Cardiac septum (tissue), 1 donor: Measurements from ENCODE around the gene CCDC86. TPM values are rescaled to one million over a fixed set of nuclear protein-coding genes. Genes with fewer than 3 reads are reported as not detected.
"Not testable (repeated sequence)": the region's sequence is repeated elsewhere in the genome, so short reads cannot be mapped to it uniquely, and the experiment has no call there.

ENCODE experiments used
- DNase-seq: peaks from one replicate; pipeline ENCODE4 v3.0.0-alpha.2; 2020; ENCODE audit warnings: low spot score
- intact Hi-C: fragments of 100-400 bp; cut with DNase I; formaldehyde crosslinking; loops from one replicate; pipeline ENCODE4 v1.14.0; 2022
- long read RNA-seq: library from polyadenylated mRNA; unstranded; transcript quantifications from one replicate; pipeline ENCODE4 v2.0.0, GENCODE V29; 2021
- total RNA-seq: library from RNA; stranded (reverse); fragmentation: NEBNext Ultra II Directional; extraction: Animal tissue kit (Norgen Biotek cat#: 25700); gene quantifications from one replicate; pipeline ENCODE4 v1.2.1, GENCODE V29; 2021
- donor health status: DM: no; HTN: no; CAD: no.

CCDC86 gene
- 10.3 TPM for total RNA-seq
- long read RNA-seq, transcript CCDC86-201 (4 exons, 1,893 nt) = major isoform, 19 of 23 reads
- long read RNA-seq, partial matches to known transcripts = 1 of 23 reads
- long read RNA-seq, other reads (novel, unspliced or antisense) = 2 of 23 reads

DNA sequence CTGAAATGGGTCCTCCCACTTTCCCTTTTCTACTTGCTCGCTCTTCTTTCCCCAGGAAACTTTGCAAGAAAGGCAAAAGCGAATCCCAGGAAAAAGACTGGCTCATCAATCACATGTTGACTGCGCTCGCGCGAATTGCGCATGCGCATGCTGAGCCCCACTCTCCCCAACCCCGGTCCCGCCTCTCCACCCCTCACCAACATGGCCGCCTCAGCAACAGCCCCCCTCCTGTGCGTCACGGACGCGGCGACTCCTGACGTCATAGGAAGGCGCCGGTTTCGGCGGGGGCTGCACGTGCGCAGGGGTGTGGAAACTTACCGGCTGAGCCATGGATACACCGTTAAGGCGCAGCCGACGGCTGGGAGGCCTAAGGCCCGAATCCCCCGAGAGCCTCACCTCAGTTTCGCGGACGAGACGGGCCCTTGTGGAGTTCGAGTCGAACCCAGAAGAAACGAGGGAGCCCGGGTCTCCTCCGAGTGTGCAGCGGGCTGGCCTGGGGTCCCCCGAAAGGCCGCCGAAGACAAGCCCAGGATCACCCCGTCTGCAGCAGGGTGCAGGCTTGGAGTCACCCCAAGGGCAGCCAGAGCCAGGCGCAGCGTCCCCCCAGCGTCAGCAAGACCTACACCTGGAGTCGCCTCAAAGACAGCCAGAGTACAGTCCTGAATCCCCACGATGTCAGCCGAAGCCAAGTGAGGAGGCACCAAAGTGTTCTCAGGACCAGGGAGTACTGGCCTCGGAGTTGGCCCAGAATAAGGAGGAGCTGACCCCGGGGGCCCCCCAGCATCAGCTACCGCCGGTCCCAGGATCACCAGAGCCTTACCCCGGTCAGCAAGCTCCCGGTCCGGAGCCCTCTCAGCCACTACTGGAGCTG is at the start of gene CCDC86:
CCDC86 (plus strand) TSS at position 317 of the 871 bp plus-strand sequence; CDS start at position 329, 12 bp downstream.
- intact Hi-C loops = loop anchor here (5.0 to 10.0 kb wide), 2 partner anchors 65 to 323 kb away; partner anchors contain the start of genes PRPF19 and VPS37C
- peak; percentile 96 for DNase-seq

GRCh38 chr11:60792521-60792920 is 49.4 kb upstream of the CCDC86 start:
- no peak for DNase-seq
- intact Hi-C loops = no loop called here

DNA sequence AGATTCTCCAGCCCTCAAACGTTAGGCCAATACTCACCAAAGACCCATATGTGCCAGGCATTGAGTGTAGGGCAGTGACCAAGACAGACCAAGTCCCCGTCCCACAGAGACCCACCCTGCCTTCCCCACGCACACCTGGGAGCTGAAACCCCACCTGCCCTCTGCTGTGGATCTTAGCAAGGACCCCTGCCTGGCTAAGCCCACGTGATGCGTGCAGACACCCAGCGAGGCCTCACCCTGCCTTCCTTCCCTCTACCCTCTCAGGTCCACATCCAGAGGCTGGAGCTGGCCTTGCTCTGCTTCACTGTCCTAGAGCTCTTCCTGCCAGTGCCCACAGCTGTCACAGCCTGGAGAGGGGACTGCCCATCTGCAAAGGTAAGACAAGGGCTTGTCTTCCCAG is 46.6 kb upstream of the CCDC86 start:
- no peak for DNase-seq
- intact Hi-C loops = no loop called here

- intact Hi-C loops = no loop called here
- DNase-seq = no peak
These were observed 43.9 kb upstream of the CCDC86 start for GRCh38 chr11:60797846-60798630.

GRCh38 chr11:60798631-60799030 is 43.3 kb upstream of the CCDC86 start:
- intact Hi-C loops = no loop called here
- no peak for DNase-seq

DNA sequence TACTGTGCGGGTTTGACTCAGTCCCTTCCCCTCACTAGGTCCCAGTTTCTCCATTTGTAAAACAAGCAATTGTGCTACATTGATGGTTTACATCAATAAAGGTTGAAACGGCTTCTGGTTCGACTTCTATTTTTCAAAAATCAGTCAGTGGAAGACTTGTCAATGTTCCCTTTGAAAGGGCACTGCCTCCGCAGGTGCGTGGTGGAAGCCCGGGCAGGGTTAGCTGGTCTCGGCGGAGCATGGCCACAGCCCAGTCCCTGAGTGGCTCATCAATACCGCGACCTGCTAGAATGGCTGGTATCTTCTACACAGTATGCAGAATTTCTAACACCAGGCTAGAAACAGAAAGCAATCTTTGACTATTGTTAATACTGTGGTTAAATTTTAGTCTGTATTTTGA is 40.7 kb upstream of the CCDC86 start:
- intact Hi-C loops = no loop called here
- DNase-seq = no peak

DNA sequence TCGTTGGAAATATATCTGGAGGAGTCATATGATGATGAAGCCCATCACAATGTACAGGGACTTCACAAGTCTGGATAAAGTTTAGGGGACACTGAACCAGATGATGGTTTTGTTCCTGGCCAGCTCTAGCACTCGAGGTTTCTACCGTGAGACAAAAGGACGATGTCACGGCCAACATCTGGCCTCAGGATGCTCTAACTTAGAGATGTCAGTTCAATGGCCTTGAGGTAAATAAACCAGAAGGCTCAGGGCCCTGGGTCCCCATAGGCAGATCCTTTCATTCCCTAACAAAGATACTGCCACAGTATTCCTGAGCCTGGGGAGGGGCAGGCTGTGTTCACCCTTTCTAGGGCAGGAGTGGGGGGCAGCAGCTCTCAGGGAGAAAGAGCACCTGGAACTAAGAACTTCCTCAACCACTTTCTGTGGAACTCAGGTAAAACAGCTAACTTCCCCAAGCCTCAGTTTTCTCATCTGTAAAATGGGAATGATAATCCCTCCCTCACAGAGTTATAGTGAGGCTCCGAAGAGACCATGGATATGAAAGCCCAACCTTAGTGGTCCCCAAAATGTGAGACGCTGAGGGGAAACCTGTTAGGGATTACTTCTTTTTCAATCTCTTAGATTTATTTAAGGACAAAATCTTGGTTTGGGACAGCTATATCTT is 38.5 kb upstream of the CCDC86 start:
- intact Hi-C loops = no loop called here
- DNase-seq = no peak

- no peak for DNase-seq
- intact Hi-C loops = no loop called here
These were observed 32.7 kb upstream of the CCDC86 start for GRCh38 chr11:60809249-60809648.

GRCh38 chr11:60809691-60810090 is 32.2 kb upstream of the CCDC86 start:
- DNase-seq = no peak
- intact Hi-C loops = no loop called here

DNA sequence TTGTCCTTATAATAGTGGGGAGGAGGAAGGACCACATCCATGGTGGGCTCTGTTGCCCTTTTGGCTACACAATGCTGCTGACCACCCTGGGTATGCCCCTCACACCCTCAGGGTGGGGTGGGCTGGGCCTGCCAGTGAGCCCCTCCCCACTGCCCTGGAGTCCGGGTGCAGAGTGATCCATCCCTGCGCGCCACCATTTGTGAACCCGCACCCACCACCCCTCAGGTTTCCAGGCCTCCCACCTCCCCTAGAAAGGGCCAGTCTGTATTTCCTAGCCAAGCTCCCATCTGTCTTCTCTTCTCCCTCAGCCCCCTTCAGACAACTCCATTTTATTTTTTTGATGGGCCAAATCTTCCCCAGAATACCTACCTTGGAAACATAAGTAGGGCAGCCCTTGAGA is 31.8 kb upstream of the CCDC86 start:
- DNase-seq = no peak
- intact Hi-C loops = no loop called here

- intact Hi-C loops = no loop called here
- DNase-seq = no peak
These were observed 31.3 kb upstream of the CCDC86 start for GRCh38 chr11:60810569-60810968.

- intact Hi-C loops = no loop called here
- DNase-seq = no peak
These were observed 28.6 kb upstream of the CCDC86 start for GRCh38 chr11:60813324-60813723.

GRCh38 chr11:60814112-60814511 is 27.8 kb upstream of the CCDC86 start:
- intact Hi-C loops = no loop called here

DNA sequence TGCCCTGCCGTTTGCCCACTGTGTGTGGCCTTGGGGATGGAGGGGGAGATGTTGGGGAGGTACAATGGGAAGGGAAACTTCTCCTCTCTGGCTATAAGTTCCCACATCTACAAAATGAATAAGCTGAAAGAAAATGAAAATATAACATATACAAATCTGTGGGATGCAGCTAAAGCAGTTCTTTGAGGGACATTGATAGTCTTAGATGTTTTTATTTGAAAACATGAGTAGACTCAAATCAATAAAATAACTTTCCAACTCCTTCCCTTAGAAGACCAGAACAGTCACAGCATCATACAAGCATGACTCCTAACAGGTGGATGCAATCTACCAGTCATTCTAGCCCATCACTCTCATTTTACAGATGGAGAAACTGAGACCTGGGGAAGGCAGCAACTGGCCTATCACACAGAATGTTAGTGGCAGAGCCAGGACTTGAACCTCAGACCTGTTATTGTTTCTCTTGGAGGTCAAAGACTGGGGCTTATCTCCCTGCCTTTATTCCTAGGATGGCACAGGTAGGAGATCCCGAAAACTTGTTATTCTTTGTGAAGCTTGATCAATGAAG is 25.2 kb upstream of the CCDC86 start:
- DNase-seq = no peak
- intact Hi-C loops = no loop called here

More at GRCh38 chr11:60814112-60814511, 27.8 kb upstream of the CCDC86 start:
- no peak for DNase-seq

DNA sequence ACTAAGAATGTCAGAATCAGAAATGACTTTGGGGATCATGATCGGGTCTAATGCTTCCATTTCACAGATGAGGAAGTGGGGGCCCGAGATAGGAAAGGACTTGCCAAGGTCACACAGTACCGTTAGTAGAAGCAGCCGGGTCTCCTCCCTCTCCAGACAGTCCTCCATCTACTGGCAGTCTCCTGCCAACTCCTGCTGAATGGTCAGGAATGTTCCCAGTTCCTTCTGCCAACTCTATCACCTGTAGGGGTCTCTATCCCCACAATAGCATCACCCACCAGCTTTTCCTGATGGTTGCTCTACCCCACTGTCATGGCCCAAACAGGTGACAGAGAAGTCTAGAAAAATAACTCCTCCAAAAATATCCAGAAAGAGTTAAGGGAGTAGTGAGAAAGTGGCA is 23.9 kb upstream of the CCDC86 start:
- no peak for DNase-seq
- intact Hi-C loops = no loop called here

- intact Hi-C loops = no loop called here
- no peak for DNase-seq
These were observed 19.9 kb upstream of the CCDC86 start for GRCh38 chr11:60821827-60822599.

- DNase-seq, intact Hi-C loops: not testable (repeated sequence)
These were observed 18.1 kb upstream of the CCDC86 start for GRCh38 chr11:60823745-60824306.

- intact Hi-C loops = loop anchor here (5.0 kb wide), 1 partner anchor 48 kb away; no protein-coding TSS in a partner anchor
- no peak for DNase-seq
These were observed 16.8 kb upstream of the CCDC86 start for GRCh38 chr11:60825118-60825517.
